HG03066 (cell line): ENCODE data around the gene ATAD2B.

Source experiments
- ATAC-seq: cut with Tn5 transposase; IDR thresholded peaks from one replicate; pipeline ENCODE4 v1.9.1; 2021; ENCODE audit warnings: low read depth; ENCODE audit not compliant: unreplicated experiment

Gene ATAD2B

GRCh38 chr2:23915327-23915726 lies 11.6 kb downstream of the ATAD2B start:
- ATAC-seq: no peak

- ATAC-seq: no peak
These were observed 14.9 kb downstream of the ATAD2B start for GRCh38 chr2:23912054-23912453.

- ATAC-seq: no peak
These were observed 21.8 kb downstream of the ATAD2B start for GRCh38 chr2:23905155-23905554.

- ATAC-seq: no peak
These were observed 22.2 kb downstream of the ATAD2B start for GRCh38 chr2:23904692-23905091.

GRCh38 chr2:23904215-23904614 lies 22.7 kb downstream of the ATAD2B start:
- no peak for ATAC-seq

GRCh38 chr2:23903034-23903433 lies 23.9 kb downstream of the ATAD2B start:
- no peak for ATAC-seq

GRCh38 chr2:23901966-23902846 lies 24.7 kb downstream of the ATAD2B start:
- ATAC-seq: no peak

- no peak for ATAC-seq
These were observed 26.2 kb downstream of the ATAD2B start for GRCh38 chr2:23900541-23901322.

- no peak for ATAC-seq
These were observed 26.8 kb downstream of the ATAD2B start for GRCh38 chr2:23900133-23900532.

- ATAC-seq: no peak
These were observed 55.7 kb downstream of the ATAD2B start for GRCh38 chr2:23871206-23871605.

GRCh38 chr2:23867449-23867848 lies 59.5 kb downstream of the ATAD2B start:
- no peak for ATAC-seq

GRCh38 chr2:23862716-23863426 lies 64.1 kb downstream of the ATAD2B start:
- no peak for ATAC-seq

GRCh38 chr2:23861952-23862351 lies 65.0 kb downstream of the ATAD2B start:
- ATAC-seq: no peak

- ATAC-seq: no peak
These were observed 66.9 kb downstream of the ATAD2B start for GRCh38 chr2:23859983-23860382.

GRCh38 chr2:23859234-23859633 lies 67.7 kb downstream of the ATAD2B start:
- no peak for ATAC-seq

- peak; percentile 93 for ATAC-seq
These were observed 76.2 kb downstream of the ATAD2B start for GRCh38 chr2:23850564-23851256.

- ATAC-seq: no peak
These were observed 82.0 kb downstream of the ATAD2B start for GRCh38 chr2:23844905-23845304.

- ATAC-seq: no peak
These were observed 83.6 kb downstream of the ATAD2B start for GRCh38 chr2:23843051-23843976.

- ATAC-seq: no peak
These were observed 86.9 kb downstream of the ATAD2B start for GRCh38 chr2:23839919-23840578.
